HUES64 (cell line): ENCODE data around the gene AKT3.
"Not testable (repeated sequence)": the region's sequence is repeated elsewhere in the genome, so short reads cannot be mapped to it uniquely, and the experiment has no call there.

Experiments
- H3K27ac ChIP-seq: 2 replicates; pipeline ENCODE4 v1.7.0; 2013; ENCODE audit warnings: low read depth, low read length, inconsistent platforms
- H3K27me3 ChIP-seq: 2 replicates; pipeline ENCODE4 v1.6.1; 2013; ENCODE audit warnings: mild to moderate bottlenecking, low read length; ENCODE audit not compliant: insufficient read depth
- H3K36me3 ChIP-seq: 2 replicates; pipeline ENCODE4 v1.6.1; 2013; ENCODE audit warnings: mild to moderate bottlenecking, low read length; ENCODE audit not compliant: insufficient read depth
- H3K4me1 ChIP-seq: 2 replicates; pipeline ENCODE4 v1.6.1; 2013; ENCODE audit warnings: mild to moderate bottlenecking, low read length, moderate library complexity; ENCODE audit not compliant: insufficient read depth
- H3K4me3 ChIP-seq: 2 replicates; pipeline ENCODE4 v1.5.1; 2013; ENCODE audit warnings: mild to moderate bottlenecking, low read length, moderate library complexity
- H3K9ac ChIP-seq: 2 replicates; pipeline ENCODE4 v1.6.1; 2013; ENCODE audit warnings: mild to moderate bottlenecking, low read depth, low read length
- H3K9me3 ChIP-seq: 2 replicates; pipeline ENCODE4 v1.6.1; 2013; ENCODE audit warnings: low read depth, low read length; ENCODE audit not compliant: insufficient read depth
- WGBS: fragments of 150-250, 120-280 bp; methylation state at CpG from one replicate; pipeline ENCODE4 v1.1.7; 2013; ENCODE audit warnings: missing lambda C conversion rate; 5-methylcytosine and 5-hydroxymethylcytosine counted together

Gene AKT3

GRCh38 chr1:243620096-243620495 lies 229.9 kb downstream of the AKT3 start:
- H3K9me3 ChIP-seq = peaks cover 20% of the 10 kb centered on the region
- peaks cover 24% of the 10 kb centered on the region for H3K36me3 ChIP-seq
- no peak overlapping the region for H3K27ac ChIP-seq
- no peak overlapping the region for H3K4me3 ChIP-seq
- no peaks in the 10 kb centered on the region for H3K27me3 ChIP-seq
- no CpG with 5 or more reads among the region's 3 CpGs for WGBS
- H3K4me1 ChIP-seq = no peaks in the 10 kb centered on the region
- H3K9ac ChIP-seq = no peak overlapping the region

- Histone ChIP-seq H3K36me3 (0 out of 2 replicates have a peak, but pooled peaks cover 6% of the 10 kb centered on the region), H3K27me3 (no peaks in the 10 kb centered on the region), H3K4me1 (0 out of 2 replicates have a peak, but pooled peaks cover 4% of the 10 kb centered on the region), H3K27ac (no peak overlapping the region), H3K9me3 (no peaks in the 10 kb centered on the region), H3K9ac (no peak overlapping the region), H3K4me3 (no peak overlapping the region)
- no CpG with 5 or more reads among the region's 2 CpGs for WGBS
Measured at GRCh38 chr1:243609698-243610097, 240.3 kb downstream of the AKT3 start.

DNA sequence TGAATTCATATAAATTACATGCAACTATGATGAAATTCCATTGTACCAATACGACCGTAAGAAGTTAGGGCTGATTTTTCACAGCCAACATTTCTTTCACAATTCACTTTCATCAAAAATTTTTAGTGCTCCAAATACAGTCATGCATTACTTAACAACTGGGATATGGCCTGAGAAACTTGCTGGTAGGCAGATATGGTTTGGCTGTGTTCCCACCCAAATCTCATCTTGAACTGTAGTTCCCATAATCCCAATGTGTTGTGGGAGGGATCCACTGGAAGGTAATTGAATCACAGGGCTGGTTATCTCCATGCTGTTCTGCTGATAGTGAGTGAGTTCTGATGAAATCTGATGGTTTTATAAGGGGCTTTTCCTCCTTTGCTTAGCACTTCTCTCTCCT lies 244.4 kb downstream of the AKT3 start:
- Histone ChIP-seq H3K4me1 (no peaks in the 10 kb centered on the region), H3K4me3 (no peak overlapping the region), H3K9me3 (peaks cover 10% of the 10 kb centered on the region), H3K27me3 (no peaks in the 10 kb centered on the region), H3K9ac (no peak overlapping the region), H3K36me3 (peaks cover 4% of the 10 kb centered on the region), H3K27ac (no peak overlapping the region)
- WGBS = 96% methylated on average over 2 of the region's 2 CpGs

DNA sequence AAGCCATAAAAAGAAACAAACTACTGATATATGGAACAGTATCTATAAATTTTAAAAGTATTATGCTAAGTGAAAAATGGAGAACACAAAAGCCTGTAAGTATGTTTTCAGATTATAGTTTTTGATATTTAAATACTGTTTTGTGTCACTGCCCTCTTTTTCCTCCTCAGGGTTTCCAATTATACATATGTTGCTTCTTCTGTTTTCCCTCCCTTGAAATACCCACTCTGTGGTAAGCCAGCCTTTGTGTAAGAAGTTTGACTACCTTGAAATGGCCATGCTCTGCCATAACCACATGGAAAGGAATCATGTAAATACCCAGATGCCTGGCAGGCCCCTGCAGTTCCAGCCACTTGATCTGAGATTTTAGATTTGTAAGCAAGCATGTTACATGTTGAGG lies 248.3 kb downstream of the AKT3 start:
- no peaks in the 10 kb centered on the region for H3K27me3 ChIP-seq
- no peak overlapping the region for H3K27ac ChIP-seq
- H3K36me3 ChIP-seq = peaks cover 4% of the 10 kb centered on the region
- peaks cover 10% of the 10 kb centered on the region for H3K9me3 ChIP-seq
- H3K4me1 ChIP-seq = no peaks in the 10 kb centered on the region
- no peak overlapping the region for H3K9ac ChIP-seq
- no peak overlapping the region for H3K4me3 ChIP-seq

GRCh38 chr1:243598433-243598832 lies 251.6 kb downstream of the AKT3 start:
- H3K9ac ChIP-seq = no peak overlapping the region
- no peaks in the 10 kb centered on the region for H3K27me3 ChIP-seq
- no peak overlapping the region for H3K4me3 ChIP-seq
- H3K4me1 ChIP-seq = no peaks in the 10 kb centered on the region
- no peak overlapping the region for H3K27ac ChIP-seq
- H3K9me3 ChIP-seq = peaks cover 10% of the 10 kb centered on the region
- peaks cover 4% of the 10 kb centered on the region for H3K36me3 ChIP-seq
- 97% methylated on average over 2 of the region's 2 CpGs for WGBS

- H3K9me3 ChIP-seq = peaks cover 10% of the 10 kb centered on the region
- H3K4me3 ChIP-seq = no peak overlapping the region
- H3K27ac ChIP-seq = no peak overlapping the region
- WGBS = 98% methylated on average over 2 of the region's 3 CpGs
- no peaks in the 10 kb centered on the region for H3K27me3 ChIP-seq
- H3K9ac ChIP-seq = no peak overlapping the region
- no peaks in the 10 kb centered on the region for H3K4me1 ChIP-seq
- peaks cover 4% of the 10 kb centered on the region for H3K36me3 ChIP-seq
Measured at GRCh38 chr1:243597383-243597782, 252.7 kb downstream of the AKT3 start.

GRCh38 chr1:243596431-243597062 lies 253.5 kb downstream of the AKT3 start:
- H3K4me3 ChIP-seq = no peak overlapping the region
- no peak overlapping the region for H3K27ac ChIP-seq
- no peaks in the 10 kb centered on the region for H3K4me1 ChIP-seq
- no peaks in the 10 kb centered on the region for H3K27me3 ChIP-seq
- peaks cover under 1% of the 10 kb centered on the region; the same call in 1 of the 2 replicates for H3K36me3 ChIP-seq
- no peak overlapping the region for H3K9ac ChIP-seq
- WGBS = 96% methylated on average over 6 of the region's 6 CpGs
- H3K9me3 ChIP-seq = peaks cover 3% of the 10 kb centered on the region

DNA sequence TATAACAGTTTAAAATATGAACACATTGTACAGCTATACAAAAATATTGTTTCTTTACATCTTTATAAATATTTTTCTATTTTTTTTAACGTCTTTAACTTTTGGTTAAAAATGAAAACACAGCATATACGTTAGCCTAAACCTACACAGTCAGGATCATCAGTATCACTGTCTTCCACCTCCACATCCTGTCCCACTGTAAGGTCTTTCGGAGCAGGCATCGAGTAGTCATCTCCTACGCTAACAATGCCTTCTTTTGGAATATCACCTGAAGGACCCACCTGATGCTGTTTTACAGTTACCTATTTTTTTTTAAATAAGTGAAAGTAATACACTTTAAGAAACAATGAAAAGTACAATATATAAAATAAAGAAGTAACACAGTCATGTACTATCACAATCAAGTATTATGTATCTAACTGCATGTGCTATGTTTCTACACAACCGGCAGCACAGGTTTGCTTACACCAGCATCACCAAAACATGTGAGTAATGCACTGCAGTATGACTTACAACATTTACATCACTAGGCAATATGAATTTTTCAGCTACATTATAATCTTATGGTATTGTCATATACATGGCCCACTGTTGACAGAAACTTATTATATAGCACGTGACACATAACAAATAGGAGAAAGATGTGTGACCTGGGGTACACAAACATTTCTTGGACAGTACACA lies 254.4 kb downstream of the AKT3 start:
- Histone ChIP-seq H3K36me3 (no peaks in the 10 kb centered on the region), H3K9ac (no peak overlapping the region), H3K4me3 (no peak overlapping the region), H3K4me1 (no peaks in the 10 kb centered on the region), H3K27me3 (no peaks in the 10 kb centered on the region), H3K9me3 (no peaks in the 10 kb centered on the region), H3K27ac (no peak overlapping the region)
- 95% methylated on average over 6 of the region's 7 CpGs for WGBS

GRCh38 chr1:243594455-243594854 lies 255.6 kb downstream of the AKT3 start:
- no peak overlapping the region for H3K27ac ChIP-seq
- H3K9me3 ChIP-seq = no peaks in the 10 kb centered on the region
- 97% methylated on average over 2 of the region's 2 CpGs for WGBS
- H3K4me3 ChIP-seq = no peak overlapping the region
- H3K9ac ChIP-seq = no peak overlapping the region
- no peaks in the 10 kb centered on the region for H3K27me3 ChIP-seq
- no peaks in the 10 kb centered on the region for H3K4me1 ChIP-seq
- no peaks in the 10 kb centered on the region for H3K36me3 ChIP-seq

DNA sequence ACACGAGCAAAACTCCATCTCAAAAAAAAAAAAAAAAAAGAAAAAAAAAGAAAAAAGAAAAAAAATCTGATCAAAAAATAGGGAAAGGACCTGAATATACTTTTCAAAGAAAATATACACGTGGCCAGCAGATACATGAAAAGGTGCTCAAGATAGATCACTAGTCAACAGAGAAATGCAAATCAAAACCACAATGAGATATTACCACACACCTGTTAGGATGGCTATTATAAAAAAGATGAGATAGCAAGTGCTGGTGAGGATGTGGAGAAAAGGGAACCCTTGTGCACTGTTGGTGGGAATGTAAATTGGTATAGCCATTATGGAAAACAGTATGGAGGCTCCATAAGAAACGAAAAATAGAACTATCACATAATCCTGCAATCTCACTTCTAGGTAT lies 260.8 kb downstream of the AKT3 start:
- not testable (repeated sequence) for H3K9me3 ChIP-seq, H3K36me3 ChIP-seq, H3K27ac ChIP-seq, H3K27me3 ChIP-seq, H3K9ac ChIP-seq, H3K4me3 ChIP-seq, H3K4me1 ChIP-seq
- 100% methylated on average over 1 of the region's 3 CpGs for WGBS

GRCh38 chr1:243587823-243588560 lies 262.1 kb downstream of the AKT3 start:
- H3K27me3 ChIP-seq = no peaks in the 10 kb centered on the region
- H3K4me1 ChIP-seq = no peaks in the 10 kb centered on the region
- no peak overlapping the region for H3K27ac ChIP-seq
- H3K4me3 ChIP-seq = no peak overlapping the region
- peaks cover 9% of the 10 kb centered on the region; the same call in 1 of the 2 replicates for H3K9me3 ChIP-seq
- no peaks in the 10 kb centered on the region for H3K36me3 ChIP-seq
- WGBS = 93% methylated on average over 4 of the region's 4 CpGs
- H3K9ac ChIP-seq = no peak overlapping the region
